DMS 273 (cell line): ENCODE data around the gene EXOSC9.
"Not testable (repeated sequence)": the region's sequence is repeated elsewhere in the genome, so short reads cannot be mapped to it uniquely, and the experiment has no call there.

Source experiments
- DNase-seq: peaks from one replicate; lab custom pipeline; 2025; ENCODE audit not compliant: unreplicated experiment; lab: John Stamatoyannopoulos, UW

Gene EXOSC9

DNA sequence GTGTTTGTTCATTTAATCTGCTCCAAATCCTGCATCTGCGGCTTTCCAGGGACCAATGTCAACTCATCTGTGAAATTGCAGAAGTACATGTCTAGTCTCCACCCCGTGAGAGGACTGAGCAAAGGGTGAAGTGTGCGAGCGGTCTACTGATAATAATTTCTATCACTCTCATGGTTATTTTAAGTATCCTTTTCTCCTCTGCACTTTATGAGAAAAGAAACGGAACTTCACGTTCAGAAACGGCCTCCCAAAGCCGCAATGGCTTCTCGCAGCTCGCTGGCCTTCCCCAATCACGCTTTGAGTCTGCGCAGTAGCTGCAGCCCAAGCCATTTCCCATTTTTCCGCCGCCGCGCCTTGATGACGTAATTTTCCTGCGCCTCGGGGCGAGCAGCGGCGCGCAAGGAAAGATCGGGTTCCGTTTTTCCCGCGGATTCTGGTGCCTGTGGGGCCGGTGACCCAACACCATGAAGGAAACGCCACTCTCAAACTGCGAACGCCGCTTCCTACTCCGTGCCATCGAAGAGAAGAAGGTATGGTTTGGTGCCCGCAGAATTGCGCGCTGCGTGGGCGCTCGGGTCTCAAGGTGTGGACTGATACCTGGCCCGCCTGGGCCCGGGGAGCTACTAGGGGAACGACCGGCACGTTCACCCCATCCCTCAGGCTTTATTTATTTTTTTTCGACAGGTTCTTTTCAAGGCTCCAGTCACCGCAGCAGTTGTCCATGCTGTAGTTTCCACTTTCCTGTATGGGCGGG is at the start of gene EXOSC9:
EXOSC9 (plus strand) TSS at position 363 of the 754 bp plus-strand sequence; CDS start at position 465, 102 bp downstream.
- peak; percentile 96 for DNase-seq

DNA sequence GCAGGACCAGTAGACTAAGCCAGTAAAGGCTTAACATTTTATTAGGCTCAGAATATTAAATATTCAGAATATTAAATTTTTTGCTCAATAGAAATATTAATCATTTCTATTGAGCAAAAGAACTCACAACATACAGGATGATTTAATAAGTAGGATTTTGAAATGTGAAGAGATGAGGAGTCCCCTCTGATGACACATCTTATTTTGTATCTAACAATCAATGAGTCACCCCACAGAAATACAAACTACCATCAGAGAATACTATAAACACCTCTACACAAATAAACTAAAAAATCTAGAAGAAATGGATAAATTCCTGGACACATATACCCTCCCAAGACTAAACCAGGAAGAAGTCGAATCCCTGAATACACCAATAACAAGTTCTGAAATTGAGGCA is 49.0 kb upstream of the EXOSC9 start:
- not testable (repeated sequence) for DNase-seq

- DNase-seq, result no peak
These were observed 42.1 kb upstream of the EXOSC9 start for GRCh38 chr4:121758925-121759568.

DNA sequence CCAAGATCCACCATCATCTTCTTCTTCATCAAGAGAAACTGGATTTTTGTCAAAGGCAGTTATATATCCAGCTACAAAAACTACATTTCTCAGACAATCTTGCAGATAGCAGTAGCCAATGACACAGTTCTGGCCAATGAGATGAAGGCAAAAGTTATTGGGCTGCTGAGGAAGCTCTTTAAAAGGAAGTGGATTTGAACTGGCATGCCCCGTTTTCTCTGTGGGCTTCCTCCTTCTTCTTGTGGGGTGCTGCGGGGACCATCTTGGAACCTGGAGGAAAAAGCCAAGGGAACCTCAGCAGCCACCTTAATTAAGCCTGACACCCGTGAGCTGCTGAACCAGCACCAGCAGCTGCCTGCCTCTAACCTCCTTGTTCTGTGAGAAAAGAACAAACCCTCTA is 40.9 kb upstream of the EXOSC9 start:
- no peak for DNase-seq

- DNase-seq, result no peak
These were observed 36.8 kb upstream of the EXOSC9 start for GRCh38 chr4:121764303-121764701.

GRCh38 chr4:121764702-121765367 is 36.3 kb upstream of the EXOSC9 start, which contains the start of gene SMIM43:
Gene SMIM43, minus strand, starts transcription at chr4:121765164. Its CDS starts 59 bp downstream, at chr4:121765105.
- peak; percentile 62 for DNase-seq

- no peak for DNase-seq
These were observed 35.8 kb upstream of the EXOSC9 start for GRCh38 chr4:121765368-121765705.

GRCh38 chr4:121765971-121766538 is 35.1 kb upstream of the EXOSC9 start:
- no peak for DNase-seq

- no peak for DNase-seq
These were observed 34.0 kb upstream of the EXOSC9 start for GRCh38 chr4:121767166-121767565.

- DNase-seq, result no peak
These were observed 31.8 kb upstream of the EXOSC9 start for GRCh38 chr4:121769341-121769740.

DNA sequence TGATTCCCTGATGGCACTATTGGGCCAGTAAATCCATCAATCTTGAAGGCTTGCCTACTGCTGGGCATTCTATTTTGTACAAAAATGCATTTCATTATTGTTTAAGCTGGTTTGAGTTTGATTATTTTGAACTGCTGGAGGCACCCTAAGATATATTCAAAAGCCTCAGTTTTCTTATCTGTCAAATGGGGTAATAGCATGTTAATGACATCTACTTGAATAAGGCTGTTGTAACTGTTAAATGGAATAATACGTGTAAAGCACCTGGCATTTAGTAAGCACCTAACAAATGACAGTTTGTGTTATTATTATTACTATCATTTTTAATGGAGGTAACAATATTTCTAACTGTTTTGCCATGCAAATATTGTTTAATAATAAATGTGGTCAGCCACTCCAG is 29.3 kb upstream of the EXOSC9 start:
- DNase-seq, result no peak

DNA sequence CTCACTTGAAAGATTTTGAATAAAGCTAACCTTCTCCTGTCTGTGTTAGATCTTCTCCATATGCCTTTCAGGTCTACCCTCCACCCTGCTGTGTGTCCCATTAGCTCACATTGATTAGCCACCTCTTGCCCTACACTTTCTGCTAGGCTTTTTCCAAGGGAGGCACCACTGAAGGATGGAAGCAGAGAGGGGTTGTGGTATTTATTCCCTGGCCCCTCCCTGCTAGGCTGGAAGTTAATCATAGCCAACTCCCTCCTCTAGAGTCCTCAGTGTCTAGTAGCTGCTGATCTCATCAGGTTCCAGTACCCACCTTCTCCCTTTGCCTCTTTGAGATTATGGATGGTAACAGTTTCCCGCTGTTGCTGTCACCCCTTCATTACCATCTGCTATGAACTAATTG is 27.2 kb upstream of the EXOSC9 start:
- DNase-seq, result no peak

GRCh38 chr4:121776610-121777401 is 24.3 kb upstream of the EXOSC9 start:
- no peak for DNase-seq

DNA sequence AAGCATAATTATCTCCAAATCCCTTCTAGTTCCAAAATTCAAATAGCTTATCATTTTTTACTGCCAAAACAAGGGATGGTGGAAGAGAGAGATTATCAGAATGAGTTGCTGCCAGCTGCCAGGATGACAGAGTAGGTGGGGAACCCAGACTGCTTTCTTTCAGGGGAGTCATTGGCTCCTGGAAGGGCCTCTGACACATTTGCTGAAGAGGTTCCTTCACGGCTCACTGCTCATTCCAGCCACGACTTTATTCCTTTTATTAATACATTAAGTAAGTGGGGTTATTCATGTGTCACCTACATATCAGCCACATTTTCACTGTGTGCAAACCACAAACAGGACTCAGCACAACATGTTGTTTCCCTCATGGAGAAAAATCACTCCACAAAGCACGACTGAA is 23.5 kb upstream of the EXOSC9 start:
- no peak for DNase-seq

DNA sequence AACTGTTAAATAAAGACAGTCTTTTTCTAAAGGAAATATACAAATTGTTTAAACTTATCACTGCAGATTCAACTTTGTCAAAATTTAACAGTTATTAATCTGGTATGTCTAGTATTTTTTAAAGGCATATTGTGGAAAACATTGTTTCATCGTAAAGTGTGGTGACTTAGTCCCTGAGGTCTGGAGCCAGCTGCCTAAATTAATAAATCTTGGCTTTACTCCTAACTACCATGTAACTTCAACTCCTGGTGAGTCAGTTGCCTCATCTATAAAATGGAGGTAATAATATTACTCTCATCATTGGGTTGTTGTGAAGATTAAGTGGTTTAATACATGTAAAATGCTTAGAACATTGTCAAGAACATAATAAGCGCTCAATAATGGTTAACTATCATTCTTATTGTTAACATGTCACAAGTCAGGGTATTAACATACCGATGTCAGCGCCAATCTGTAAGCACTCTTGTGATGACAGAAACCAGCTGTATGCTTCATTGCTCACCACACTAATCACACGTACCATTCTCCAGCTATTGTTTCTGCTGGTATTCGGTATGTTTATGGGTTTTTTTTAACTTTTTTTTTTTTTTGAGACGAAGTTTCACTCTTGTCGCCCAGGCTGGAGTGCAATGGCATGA is 22.0 kb upstream of the EXOSC9 start:
- no peak for DNase-seq

GRCh38 chr4:121783210-121783609 is 17.9 kb upstream of the EXOSC9 start:
- DNase-seq, result no peak

DNA sequence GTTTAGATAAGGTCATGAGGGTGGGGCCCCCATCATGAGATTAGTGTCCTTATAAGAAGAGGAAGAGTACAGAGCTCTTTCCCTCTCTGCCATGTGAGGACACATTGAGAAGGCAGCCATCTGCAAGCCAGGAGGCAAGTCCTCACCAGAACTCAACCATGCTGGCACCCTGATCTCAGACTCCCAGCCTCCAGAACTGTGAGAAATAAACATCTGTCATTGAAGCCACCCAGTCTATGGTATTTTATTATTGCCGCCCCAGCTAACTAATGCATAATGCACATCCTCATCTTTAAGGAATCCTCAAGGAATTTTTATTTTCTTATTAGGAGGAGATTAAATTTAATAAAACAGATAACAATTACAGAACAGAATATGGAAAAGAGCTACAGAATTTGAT is 16.7 kb upstream of the EXOSC9 start:
- no peak for DNase-seq

DNA sequence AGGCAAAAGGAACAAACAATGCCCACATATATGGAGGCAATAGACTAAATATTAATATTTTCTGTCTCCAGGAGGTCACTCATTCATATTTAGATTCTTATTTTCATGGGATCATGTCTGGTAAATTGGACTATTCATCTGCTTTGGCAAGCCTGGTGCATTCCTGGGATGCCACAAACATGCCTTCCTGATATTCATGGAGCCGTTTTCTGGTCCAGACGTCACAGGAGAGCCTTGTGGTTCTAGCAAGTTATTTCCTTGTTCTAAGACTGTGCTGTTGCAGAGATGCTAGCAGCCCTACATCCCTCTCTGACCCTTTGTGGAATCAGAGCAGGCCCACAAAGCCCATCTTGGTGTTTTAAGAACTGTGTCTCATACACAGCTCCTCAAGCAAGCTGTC is 16.1 kb upstream of the EXOSC9 start:
- DNase-seq, result no peak

DNA sequence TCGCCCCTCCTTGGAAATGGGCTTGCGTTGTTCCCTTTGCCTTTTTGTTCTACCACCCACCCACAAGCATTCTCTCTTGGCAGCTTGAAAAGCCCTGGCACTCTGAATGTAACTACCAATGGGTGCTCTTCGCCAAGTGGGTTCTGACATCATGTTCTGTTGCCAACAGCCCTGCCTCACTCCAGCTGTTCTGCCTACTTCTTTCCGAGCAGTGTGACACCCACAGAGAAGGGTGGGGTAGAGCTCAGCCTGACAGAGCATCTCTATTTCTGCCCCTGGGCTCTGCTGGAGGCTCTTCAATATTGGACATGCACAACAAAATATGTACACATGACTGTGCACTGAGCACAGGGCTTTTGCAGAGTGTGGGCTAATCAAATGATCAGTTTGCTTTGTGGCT is 15.6 kb upstream of the EXOSC9 start:
- no peak for DNase-seq

DNA sequence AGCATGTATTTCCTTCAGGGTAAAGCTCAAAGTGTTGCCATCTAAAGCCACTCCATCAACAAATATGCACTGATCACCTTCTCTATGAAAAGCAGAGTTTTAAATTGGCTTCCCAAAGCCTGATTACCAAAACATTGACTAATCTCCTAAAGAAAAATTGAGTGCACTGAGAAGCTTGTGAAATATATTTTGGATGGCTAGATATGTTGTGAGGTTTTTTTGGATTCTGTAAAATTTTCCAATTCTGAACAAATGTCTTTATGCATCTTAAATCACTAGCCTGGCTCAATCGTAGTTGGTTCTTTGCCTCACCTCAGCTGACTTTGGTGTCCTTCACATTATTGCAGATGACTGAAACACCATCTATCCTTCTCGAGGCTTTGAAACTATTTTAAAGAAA is 14.9 kb upstream of the EXOSC9 start:
- no peak for DNase-seq

- DNase-seq, result no peak
These were observed 12.2 kb upstream of the EXOSC9 start for GRCh38 chr4:121788896-121789295.
